CD14-positive monocyte (primary cell): ENCODE data around the gene SLC52A3. TPM values are rescaled to one million over a fixed set of nuclear protein-coding genes. Genes with fewer than 3 reads are reported as not detected.

ENCODE experiments used
- DNase-seq, 3 donors: peaks; one replicate each; pipeline ENCODE4 v3.0.0-alpha.2; 2011 to 2022
- H2AFZ ChIP-seq: 2 replicates; pipeline ENCODE4 v1.6.0; 2012; ENCODE audit warnings: mild to moderate bottlenecking, low read depth, low read length, inconsistent platforms; ENCODE audit not compliant: insufficient read depth, poor library complexity, severe bottlenecking
- H3K27ac ChIP-seq, 2 donors: 1 replicate in 1 of 2; 2 replicates in 1 of 2; pipeline ENCODE4 v1.5.1; 2012 to 2013; ENCODE audit warnings: low read length in 2 of 2, control low read depth in 1 of 2, inconsistent platforms in 1 of 2, low read depth in 1 of 2, mild to moderate bottlenecking in 1 of 2
- H3K27me3 ChIP-seq, 2 donors: one replicate each; pipeline versions ENCODE4 v1.6.0 to v1.6.1; 2011 to 2013; ENCODE audit warnings: low read length in 2 of 2; ENCODE audit not compliant: control insufficient read depth in 2 of 2, insufficient read depth in 2 of 2
- H3K36me3 ChIP-seq, 2 donors: replicated peaks in 1 of 2; 1 replicate in 1 of 2; 2 replicates in 1 of 2; pipeline versions ENCODE4 v1.5.1 to v1.6.1; 2012 to 2013; ENCODE audit warnings: low read length in 2 of 2, control low read depth in 1 of 2, inconsistent platforms in 1 of 2, mild to moderate bottlenecking in 1 of 2; ENCODE audit not compliant: insufficient read depth in 2 of 2, control insufficient read depth in 1 of 2
- H3K4me1 ChIP-seq, 2 donors: 1 replicate in 1 of 2; 2 replicates in 1 of 2; pipeline versions ENCODE4 v1.5.1 to v1.6.1; 2012 to 2013; ENCODE audit warnings: low read length in 2 of 2, control low read depth in 1 of 2, inconsistent platforms in 1 of 2, mild to moderate bottlenecking in 1 of 2, moderate library complexity in 1 of 2; ENCODE audit not compliant: insufficient read depth in 2 of 2, control insufficient read depth in 1 of 2
- H3K4me2 ChIP-seq: replicated peaks from 2 replicates; pipeline ENCODE3; 2012; ENCODE audit warnings: low read length, moderate library complexity, mild to moderate bottlenecking; ENCODE audit not compliant: poor library complexity, severe bottlenecking; ENCODE audit errors: extremely low read depth
- H3K4me3 ChIP-seq, 3 experiments: fragments of 200-600 bp in 1 of 3; sonication (generic) in 1 of 3; replicated peaks in 1 of 3; 1 replicate in 2 of 3; 2 replicates in 1 of 3; pipeline ENCODE4 v1.5.1; 2011 to 2013; ENCODE audit warnings: low read length in 3 of 3, mild to moderate bottlenecking in 3 of 3, control low read depth in 2 of 3, low read depth in 2 of 3, inconsistent platforms in 1 of 3, moderate library complexity in 1 of 3
- H3K79me2 ChIP-seq: 2 replicates; pipeline ENCODE4 v1.6.0; 2012; ENCODE audit warnings: mild to moderate bottlenecking, control low read depth, inconsistent platforms, low read length, moderate library complexity; ENCODE audit not compliant: insufficient read depth
- H3K9ac ChIP-seq: 2 replicates; pipeline ENCODE4 v1.6.0; 2017; ENCODE audit warnings: low read length, mild to moderate bottlenecking; ENCODE audit not compliant: insufficient read depth, poor library complexity, severe bottlenecking
- H3K9me3 ChIP-seq, 2 donors: replicated peaks in 1 of 2; 1 replicate in 1 of 2; 2 replicates in 1 of 2; pipeline versions ENCODE4 v1.5.1 to v1.6.1; 2012 to 2013; ENCODE audit warnings: low read length in 2 of 2, control low read depth in 1 of 2; ENCODE audit not compliant: control insufficient read depth in 1 of 2, insufficient read depth in 1 of 2
- H4K20me1 ChIP-seq: 2 replicates; pipeline ENCODE4 v1.6.0; 2012; ENCODE audit warnings: mild to moderate bottlenecking, low read length, control low read depth, moderate library complexity; ENCODE audit not compliant: insufficient read depth
- H3K27ac Mint-ChIP-seq, 7 donors: one replicate each; pipeline ENCODE4 v1.8.0; 2020; ENCODE audit warnings: mild to moderate bottlenecking in 7 of 7, mixed read lengths in 7 of 7, moderate library complexity in 6 of 7, inconsistent platforms in 2 of 7
- H3K27me3 Mint-ChIP-seq, 3 donors: one replicate each; pipeline ENCODE4 v1.8.0; 2021 to 2022; ENCODE audit warnings: low read depth in 3 of 3, mild to moderate bottlenecking in 3 of 3, mixed read lengths in 3 of 3, moderate library complexity in 3 of 3, inconsistent platforms in 1 of 3
- H3K36me3 Mint-ChIP-seq, 2 donors: one replicate each; pipeline ENCODE4 v1.8.0; 2020; ENCODE audit warnings: mixed read lengths in 2 of 2, inconsistent platforms in 1 of 2, mild to moderate bottlenecking in 1 of 2
- H3K4me1 Mint-ChIP-seq: one replicate; pipeline ENCODE4 v1.8.0; 2020; ENCODE audit warnings: mild to moderate bottlenecking, mixed read lengths
- H3K4me3 Mint-ChIP-seq, 2 donors: one replicate each; pipeline ENCODE4 v1.8.0; 2020; ENCODE audit warnings: mild to moderate bottlenecking in 2 of 2, mixed read lengths in 2 of 2, moderate library complexity in 1 of 2
- H3K9me3 Mint-ChIP-seq, 7 donors: one replicate each; pipeline ENCODE4 v1.8.0; 2020 to 2022; ENCODE audit warnings: mixed read lengths in 7 of 7, mild to moderate bottlenecking in 6 of 7, moderate library complexity in 6 of 7, inconsistent platforms in 2 of 7
- CTCF ChIP-seq: fragments of 200-600 bp; IDR thresholded peaks from one replicate; pipeline ENCODE4 v1.8.0; 2022; ENCODE audit warnings: antibody characterized with exemption, mild to moderate bottlenecking
- WGBS: methylation state at CpG from one replicate; pipeline ENCODE4 v1.1.5; 2013; ENCODE audit warnings: missing lambda C conversion rate; ENCODE audit not compliant: insufficient coverage; 5-methylcytosine and 5-hydroxymethylcytosine counted together
- intact Hi-C, 2 donors: fragments of 100-400 bp; cut with micrococcal nuclease; formaldehyde crosslinking; loops; one replicate each; pipeline versions ENCODE4 v1.15.0 to v1.15.1; 2023
- polyA plus RNA-seq, 3 donors: library from polyadenylated mRNA; depleted of rRNA in 1 of 3; unstranded in 2 of 3; stranded (reverse) in 1 of 3; fragments of 300-500 nt in 2 of 3; fragments of >200 nt in 1 of 3; fragmentation: Illumina TruSeq in 2 of 3; gene quantifications; 1 replicate in 2 of 3; 2 replicates in 1 of 3; pipeline ENCODE4 v1.2.3, GENCODE V29; 2012 to 2021

Gene SLC52A3
- polyA plus RNA-seq, 3 donors, result not detected

- intact Hi-C loops, result no loop called here
Observed at GRCh38 chr20:711576-711975, 56.7 kb downstream of the SLC52A3 start.

GRCh38 chr20:710780-711450 lies 57.4 kb downstream of the SLC52A3 start:
- no peak overlapping the region for H3K4me3 ChIP-seq
- peaks cover 12 to 24% of the 10 kb centered on the region in 2 donors for H3K9me3 ChIP-seq
- H3K27ac ChIP-seq, result no peak overlapping the region
- Mint-ChIP-seq H3K27ac (no peak overlapping the region), H3K27me3 (peaks cover 29 to 42% (median 33%) of the 10 kb centered on the region in 3 donors), H3K4me1 (no peaks in the 10 kb centered on the region), H3K9me3 (peaks cover 8 to 34% (median 25%) of the 10 kb centered on the region in 7 donors), H3K36me3 (peaks cover 7 to 9% of the 10 kb centered on the region in 2 donors), H3K4me3 (peak overlapping the region in 1 of 2 donors; percentile 69)
- intact Hi-C loops, result no loop called here
- H3K27me3 ChIP-seq, result peaks cover 19 to 30% of the 10 kb centered on the region in 2 donors
- H3K4me2 ChIP-seq, result no peak overlapping the region
- H3K79me2 ChIP-seq, result no peaks in the 10 kb centered on the region
- H2AFZ ChIP-seq, result no peak overlapping the region
- TF ChIP-seq CTCF, result no peak
- H3K4me1 ChIP-seq, result no peaks in the 10 kb centered on the region
- WGBS, result 94% methylated on average over 18 of the region's 19 CpGs
- no peak overlapping the region for H3K9ac ChIP-seq
- no peaks in the 10 kb centered on the region for H3K36me3 ChIP-seq
- H4K20me1 ChIP-seq, result no peaks in the 10 kb centered on the region
- no peak for DNase-seq

More at GRCh38 chr20:711576-711975, 56.7 kb downstream of the SLC52A3 start:
- Histone ChIP-seq H3K4me3 (no peak overlapping the region), H4K20me1 (no peaks in the 10 kb centered on the region), H3K9ac (no peak overlapping the region), H3K27me3 (peaks cover 19 to 30% of the 10 kb centered on the region in 2 donors), H3K27ac (no peak overlapping the region), H3K4me2 (no peak overlapping the region), H3K36me3 (no peaks in the 10 kb centered on the region), H3K9me3 (peaks cover 12 to 24% of the 10 kb centered on the region in 2 donors), H3K4me1 (no peaks in the 10 kb centered on the region), H3K79me2 (no peaks in the 10 kb centered on the region), H2AFZ (no peak overlapping the region)
- WGBS, result 100% methylated on average over 1 of the region's 2 CpGs
- Mint-ChIP-seq H3K27ac (no peak overlapping the region), H3K27me3 (peaks cover 29 to 40% (median 31%) of the 10 kb centered on the region in 3 donors), H3K9me3 (peaks cover 8 to 34% (median 25%) of the 10 kb centered on the region in 7 donors), H3K4me1 (no peaks in the 10 kb centered on the region), H3K4me3 (no peak overlapping the region), H3K36me3 (peaks cover 7 to 9% of the 10 kb centered on the region in 2 donors)
- DNase-seq, result no peak
- no peak for TF ChIP-seq CTCF

Other genes with a start within 250 kb of the SLC52A3 start
- gene CSNK2A1, start 224.7 kb downstream of the SLC52A3 start, polyA plus RNA-seq, result 10 to 100 TPM; 31.7 to 55.5 (median 35.2) TPM
- not detected for gene TCF15, start 158.2 kb downstream of the SLC52A3 start, polyA plus RNA-seq
- 10 to 100 TPM; 33.5 to 62.4 (median 56.6) TPM for gene SRXN1, start 115.3 kb downstream of the SLC52A3 start, polyA plus RNA-seq
- gene SCRT2, start 92.7 kb downstream of the SLC52A3 start, polyA plus RNA-seq, result not detected
- 10 to 100 TPM; 13.8 to 43.2 (median 27.8) TPM for gene FAM110A, start 65.2 kb upstream of the SLC52A3 start, polyA plus RNA-seq
- gene ANGPT4, start 147.8 kb upstream of the SLC52A3 start, polyA plus RNA-seq, result under 1 TPM in 2 of 3 donors, not detected in 1; 0.07 to 0.14 TPM
- gene RSPO4, start 233.8 kb upstream of the SLC52A3 start, polyA plus RNA-seq, result not detected